C4-2B (cell line): ENCODE results near the gene OR6K3.
"Not testable (repeated sequence)": the region's sequence is repeated elsewhere in the genome, so short reads cannot be mapped to it uniquely, and the experiment has no call there.

ENCODE experiments used
- CTCF ChIP-seq: fragments of 450-650 bp; conservative IDR thresholded peaks from 2 replicates; pipeline ENCODE4 v1.5.1; 2017; ENCODE audit warnings: mild to moderate bottlenecking
- ZFX ChIP-seq: fragments of 450-650 bp; IDR thresholded peaks from 2 replicates; pipeline ENCODE4 v1.6.1; 2017

- not testable (repeated sequence) for TF ChIP-seq CTCF, ZFX
Measured at GRCh38 chr1:158688343-158688742, 32.2 kb downstream of the OR6K3 start.
